ENCODE data around the gene RPRML. TPM values are rescaled to one million over a fixed set of nuclear protein-coding genes. Genes with fewer than 3 reads are reported as not detected.
A peak's percentile ranks its signal among the peaks of the same experiment; 100 is the strongest.

RPRML gene
- total and polyA plus RNA-seq, 3 experiments from 2014 or later: not detected

DNA sequence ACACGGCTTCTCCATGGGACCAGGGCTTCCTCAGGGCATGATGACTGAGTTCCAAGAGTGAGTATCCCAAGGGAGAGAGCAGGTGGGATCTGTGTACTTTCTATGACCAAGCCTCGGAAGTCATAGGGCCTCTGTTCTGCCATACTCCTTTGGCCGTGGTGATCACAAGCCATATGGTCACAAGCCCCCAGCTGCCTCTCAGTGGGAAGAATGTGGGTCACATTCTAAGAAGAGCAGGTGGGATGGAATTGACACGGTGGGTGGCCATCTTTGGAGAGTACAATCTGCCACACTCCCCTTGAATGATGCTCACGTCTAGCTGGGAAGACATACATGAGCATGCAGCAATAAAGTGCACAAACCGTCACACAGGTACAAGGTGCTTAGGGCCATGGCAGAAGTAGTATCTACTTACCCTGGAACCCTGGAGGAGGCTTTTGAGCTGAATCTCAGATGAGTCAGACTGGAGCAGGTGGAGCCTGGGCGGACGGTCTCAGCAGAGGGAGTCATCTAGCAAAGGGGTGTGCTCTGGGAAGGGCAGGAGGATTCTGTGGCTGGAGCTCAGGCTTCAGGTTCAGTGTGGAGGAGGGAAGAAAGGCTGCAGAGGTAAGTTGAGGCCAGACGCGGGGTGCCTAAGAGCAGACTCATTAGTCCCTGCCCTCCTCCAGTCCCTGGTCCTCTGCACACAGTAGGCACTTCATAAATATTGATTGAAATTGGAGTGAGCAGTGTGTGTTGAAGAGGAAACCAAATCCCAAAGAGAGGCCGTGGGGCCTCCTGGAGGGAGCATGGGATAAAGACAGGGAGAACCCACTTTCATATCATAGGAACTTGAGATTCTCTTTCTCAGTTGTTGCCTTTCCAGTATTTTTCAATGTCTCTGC is 29.5 kb downstream of the RPRML start:
- H3K9me3 ChIP-seq (ENCODE audit: low read length): no peaks in the 10 kb centered on the region
- no peak overlapping the region for H3K4me3 ChIP-seq (ENCODE audit: low read length)
- Mint-ChIP-seq H3K36me3 (peaks cover 0 to 9% (median 0%) of the 10 kb centered on the region in 3 donors), H3K27ac (no peak overlapping the region), H3K4me3 (no peak overlapping the region), H3K27me3 (peaks cover 0 to 1% of the 10 kb centered on the region in 2 donors), H3K9me3 (no peaks in the 10 kb centered on the region), H3K4me1 (peaks cover 4 to 8% (median 7%) of the 10 kb centered on the region in 3 donors)
- H3K4me1 ChIP-seq (ENCODE audit: insufficient read depth, low read length): no peaks in the 10 kb centered on the region
- no peaks in the 10 kb centered on the region for H3K27me3 ChIP-seq (ENCODE audit: insufficient read depth, low read length, poor library complexity, severe bottlenecking)
- H3K27ac ChIP-seq (ENCODE audit: low read depth, low read length): no peak overlapping the region
- no peaks in the 10 kb centered on the region for H3K36me3 ChIP-seq (ENCODE audit: insufficient read depth, low read length)
- CTCF ChIA-PET: interaction anchor here (1.7 to 2.0 kb wide), 2 partner anchors 8 to 10 kb away, joined by 4 to 7 read pairs; no protein-coding TSS in a partner anchor
- DNase-seq: no peak
- POLR2A ChIA-PET: no interaction called here

DNA sequence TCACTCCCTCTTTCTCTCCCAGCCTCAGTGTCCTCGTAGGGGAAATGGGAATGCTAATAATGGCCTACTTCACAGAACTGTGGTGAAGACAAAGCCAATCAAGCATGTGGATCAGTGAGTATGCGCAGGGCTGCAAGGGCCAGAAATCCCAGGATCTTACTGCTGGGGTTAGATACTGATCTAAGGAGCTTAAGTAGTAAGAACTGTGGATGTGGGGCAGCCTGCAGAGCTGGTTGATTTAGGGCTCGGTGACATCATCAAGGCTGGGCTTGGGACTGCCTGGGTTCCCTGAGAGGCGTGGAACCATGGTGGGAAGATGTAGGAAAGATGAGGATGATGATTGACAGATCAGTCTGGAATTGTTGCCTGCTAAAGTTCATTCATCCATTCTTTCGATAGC is 30.5 kb downstream of the RPRML start:
- peaks cover 9 to 16% (median 15%) of the 10 kb centered on the region in 3 donors for H3K4me1 Mint-ChIP-seq
- no peaks in the 10 kb centered on the region for H3K27me3 ChIP-seq (ENCODE audit: insufficient read depth, low read length, poor library complexity, severe bottlenecking)
- H3K36me3 ChIP-seq (ENCODE audit: insufficient read depth, low read length): no peaks in the 10 kb centered on the region
- no peaks in the 10 kb centered on the region for H3K9me3 Mint-ChIP-seq
- CTCF ChIA-PET: interaction anchor here (1.7 to 2.0 kb wide), 2 partner anchors 7 to 9 kb away, joined by 4 to 7 read pairs; no protein-coding TSS in a partner anchor
- no peak for DNase-seq
- peaks cover 0 to 1% of the 10 kb centered on the region in 2 donors for H3K27me3 Mint-ChIP-seq
- peaks cover 0 to 9% (median 0%) of the 10 kb centered on the region in 3 donors for H3K36me3 Mint-ChIP-seq
- H3K27ac Mint-ChIP-seq: peak overlapping the region in 1 of 8 donors; percentile 61
- no peak overlapping the region for H3K4me3 Mint-ChIP-seq
- H3K4me3 ChIP-seq (ENCODE audit: low read length): no peak overlapping the region
- H3K27ac ChIP-seq (ENCODE audit: low read depth, low read length): no peak overlapping the region
- POLR2A ChIA-PET: no interaction called here
- no peaks in the 10 kb centered on the region for H3K9me3 ChIP-seq (ENCODE audit: low read length)
- H3K4me1 ChIP-seq (ENCODE audit: insufficient read depth, low read length): peaks cover 8% of the 10 kb centered on the region

DNA sequence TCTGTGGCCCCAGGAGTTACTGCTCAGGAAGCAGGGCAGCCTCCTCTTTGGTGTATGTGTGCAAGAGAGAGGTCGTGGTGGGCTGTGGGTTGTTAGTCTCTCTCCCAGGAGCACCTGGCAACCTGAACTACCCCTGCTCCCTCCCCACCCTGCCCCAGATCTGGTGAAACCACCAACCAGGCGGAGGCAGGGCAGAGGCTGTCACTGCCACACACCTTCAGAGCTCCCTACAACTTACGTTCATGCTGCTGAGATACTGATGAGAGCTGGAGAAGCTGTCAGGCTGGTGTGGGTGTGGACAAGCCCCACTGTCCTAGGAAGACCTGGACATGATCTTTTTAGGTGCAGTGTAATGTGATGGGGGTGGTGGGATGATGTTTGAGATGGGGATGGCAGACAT is 31.8 kb downstream of the RPRML start:
- Histone ChIP-seq H3K4me1 (ENCODE audit: insufficient read depth, low read length) (peaks cover 12% of the 10 kb centered on the region), H3K27ac (ENCODE audit: low read depth, low read length) (no peak overlapping the region), H3K27me3 (ENCODE audit: insufficient read depth, low read length, poor library complexity, severe bottlenecking) (no peaks in the 10 kb centered on the region), H3K4me3 (ENCODE audit: low read length) (no peak overlapping the region), H3K9me3 (ENCODE audit: low read length) (no peaks in the 10 kb centered on the region), H3K36me3 (ENCODE audit: insufficient read depth, low read length) (no peaks in the 10 kb centered on the region)
- no peaks in the 10 kb centered on the region for H3K9me3 Mint-ChIP-seq
- H3K27ac Mint-ChIP-seq: no peak overlapping the region
- H3K4me3 Mint-ChIP-seq: no peak overlapping the region
- H3K36me3 Mint-ChIP-seq: peaks cover 0 to 11% (median 0%) of the 10 kb centered on the region in 3 donors
- no peaks in the 10 kb centered on the region for H3K27me3 Mint-ChIP-seq
- ChIA-PET POLR2A (no interaction called here), CTCF (no interaction called here)
- peaks cover 11 to 22% (median 18%) of the 10 kb centered on the region in 3 donors for H3K4me1 Mint-ChIP-seq
- no peak for DNase-seq

DNA sequence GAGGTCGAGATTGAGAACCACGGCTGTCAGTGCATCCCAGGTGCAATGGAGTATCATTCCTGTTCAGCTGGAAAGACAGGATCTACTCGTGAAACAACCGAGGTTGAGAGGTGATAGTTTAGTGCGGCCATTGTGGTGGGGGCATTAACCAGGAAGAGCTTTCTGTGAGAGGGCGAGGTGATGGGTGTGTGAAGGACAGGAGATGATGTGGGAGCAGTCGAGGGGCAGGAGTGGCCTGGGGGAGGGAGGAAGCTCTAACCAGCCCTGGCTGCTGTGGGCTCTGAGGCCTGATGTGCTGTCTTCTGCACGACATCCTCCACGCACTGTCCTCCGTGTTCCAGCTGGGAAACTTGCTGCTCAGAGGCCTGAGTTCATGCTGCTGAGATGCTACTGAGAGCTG is 34.1 kb downstream of the RPRML start:
- Mint-ChIP-seq H3K27me3 (no peaks in the 10 kb centered on the region), H3K36me3 (peaks cover under 1 to 27% (median 2%) of the 10 kb centered on the region in 3 donors), H3K27ac (peak overlapping the region in 2 of 8 donors; percentile 83 to 88), H3K4me3 (peak overlapping the region in 1 of 7 donors; percentile 81), H3K9me3 (no peaks in the 10 kb centered on the region), H3K4me1 (peaks cover 13 to 22% (median 18%) of the 10 kb centered on the region in 3 donors)
- POLR2A ChIA-PET: no interaction called here
- Histone ChIP-seq H3K9me3 (ENCODE audit: low read length) (no peaks in the 10 kb centered on the region), H3K27me3 (ENCODE audit: insufficient read depth, low read length, poor library complexity, severe bottlenecking) (no peaks in the 10 kb centered on the region), H3K4me1 (ENCODE audit: insufficient read depth, low read length) (peaks cover 12% of the 10 kb centered on the region), H3K4me3 (ENCODE audit: low read length) (no peak overlapping the region), H3K27ac (ENCODE audit: low read depth, low read length) (no peak overlapping the region), H3K36me3 (ENCODE audit: insufficient read depth, low read length) (peaks cover 7% of the 10 kb centered on the region)
- CTCF ChIA-PET: interaction anchor here (1.4 kb wide), 1 partner anchor 19 kb away, joined by 3 read pairs; no protein-coding TSS in a partner anchor
- DNase-seq: no peak

DNA sequence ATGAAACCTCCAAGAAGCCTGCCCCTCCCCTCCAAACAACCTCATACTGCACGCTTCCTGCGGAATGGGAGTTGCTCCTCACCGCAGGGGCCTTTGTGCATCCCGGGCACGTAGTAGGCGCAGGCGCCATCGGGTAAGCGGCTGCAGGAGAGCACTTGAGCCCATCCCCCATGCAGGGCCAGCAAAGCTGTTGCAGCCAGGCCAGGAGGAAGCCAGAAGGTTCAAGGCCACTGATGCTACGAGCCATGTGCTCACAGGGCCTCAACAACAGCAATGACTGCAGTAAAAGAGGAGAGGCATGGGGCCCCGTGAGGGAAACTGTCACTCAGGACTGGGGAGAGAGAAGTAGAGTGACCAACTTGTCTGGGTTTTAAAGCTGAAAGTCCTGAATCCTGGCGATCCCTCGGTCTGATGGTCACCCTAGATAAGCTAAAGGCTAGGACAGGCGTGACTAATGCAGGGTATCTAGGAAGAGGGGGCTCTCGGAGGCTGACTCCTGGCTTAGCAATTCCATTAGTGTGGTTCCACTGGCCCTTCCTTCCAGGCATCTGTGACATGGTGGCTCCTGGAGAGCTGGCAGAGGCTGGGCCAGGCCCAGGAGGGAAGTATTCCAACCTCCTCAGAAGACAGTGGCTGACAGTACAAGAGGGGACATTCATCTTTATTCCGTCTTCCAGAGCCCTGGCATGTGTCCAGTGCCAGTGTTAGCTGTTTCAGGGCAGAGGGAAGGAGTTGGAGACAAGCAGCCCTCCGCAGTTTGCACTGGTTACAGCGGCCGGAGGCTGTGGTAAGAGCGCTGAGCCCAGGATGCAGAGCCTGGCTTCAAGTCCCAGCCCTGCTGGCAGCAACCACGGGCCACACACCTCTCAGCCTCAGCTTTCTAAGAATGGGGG is 35.3 kb downstream of the RPRML start:
- H3K4me3 ChIP-seq (ENCODE audit: low read length): no peak overlapping the region
- Mint-ChIP-seq H3K36me3 (peaks cover 4 to 30% (median 5%) of the 10 kb centered on the region in 3 donors), H3K4me3 (peak overlapping the region in 1 of 7 donors; percentile 26), H3K4me1 (peaks cover 13 to 22% (median 18%) of the 10 kb centered on the region in 3 donors), H3K9me3 (no peaks in the 10 kb centered on the region), H3K27ac (peak overlapping the region in 6 of 8 donors; percentile 18 to 78 (median 60)), H3K27me3 (no peaks in the 10 kb centered on the region)
- no peak for DNase-seq
- no peaks in the 10 kb centered on the region for H3K9me3 ChIP-seq (ENCODE audit: low read length)
- CTCF ChIA-PET: interaction anchor here (1.0 to 1.4 kb wide), 2 partner anchors 20 to 108 kb away, joined by 3 to 4 read pairs; no protein-coding TSS in a partner anchor
- H3K27me3 ChIP-seq (ENCODE audit: insufficient read depth, low read length, poor library complexity, severe bottlenecking): no peaks in the 10 kb centered on the region
- peaks cover 16% of the 10 kb centered on the region for H3K36me3 ChIP-seq (ENCODE audit: insufficient read depth, low read length)
- POLR2A ChIA-PET: no interaction called here
- H3K27ac ChIP-seq (ENCODE audit: low read depth, low read length): no peak overlapping the region
- H3K4me1 ChIP-seq (ENCODE audit: insufficient read depth, low read length): peaks cover 12% of the 10 kb centered on the region

DNA sequence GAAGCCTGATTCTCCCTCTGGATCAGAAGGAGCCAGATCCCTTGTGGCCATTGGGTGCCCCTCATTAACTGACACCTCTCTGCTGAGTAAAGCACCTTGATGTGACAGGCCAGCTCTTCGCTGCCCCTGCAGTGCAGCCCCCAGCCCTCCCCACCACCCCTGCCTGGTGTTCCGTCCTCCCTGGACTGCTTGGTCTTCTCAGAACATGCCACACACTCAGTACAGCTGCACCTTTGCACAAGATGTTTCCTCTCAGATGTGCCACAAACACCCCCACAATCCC is 35.9 kb downstream of the RPRML start:
- ChIA-PET POLR2A (no interaction called here), CTCF (interaction anchor here (1.0 to 2.7 kb wide), 5 partner anchors 13 to 373 kb away, joined by 4 to 8 read pairs (median 6); no protein-coding TSS in a partner anchor)
- Histone ChIP-seq H3K27ac (ENCODE audit: low read depth, low read length) (no peak overlapping the region), H3K36me3 (ENCODE audit: insufficient read depth, low read length) (peaks cover 18% of the 10 kb centered on the region), H3K27me3 (ENCODE audit: insufficient read depth, low read length, poor library complexity, severe bottlenecking) (no peaks in the 10 kb centered on the region), H3K4me3 (ENCODE audit: low read length) (no peak overlapping the region), H3K9me3 (ENCODE audit: low read length) (no peaks in the 10 kb centered on the region), H3K4me1 (ENCODE audit: insufficient read depth, low read length) (peaks cover 12% of the 10 kb centered on the region)
- Mint-ChIP-seq H3K27me3 (no peaks in the 10 kb centered on the region), H3K4me1 (peaks cover 13 to 22% (median 18%) of the 10 kb centered on the region in 3 donors), H3K36me3 (peaks cover 4 to 36% (median 10%) of the 10 kb centered on the region in 3 donors), H3K27ac (peak overlapping the region in 5 of 8 donors; percentile 12 to 78 (median 52)), H3K4me3 (peak overlapping the region in 1 of 7 donors; percentile 26), H3K9me3 (no peaks in the 10 kb centered on the region)
- no peak for DNase-seq

DNA sequence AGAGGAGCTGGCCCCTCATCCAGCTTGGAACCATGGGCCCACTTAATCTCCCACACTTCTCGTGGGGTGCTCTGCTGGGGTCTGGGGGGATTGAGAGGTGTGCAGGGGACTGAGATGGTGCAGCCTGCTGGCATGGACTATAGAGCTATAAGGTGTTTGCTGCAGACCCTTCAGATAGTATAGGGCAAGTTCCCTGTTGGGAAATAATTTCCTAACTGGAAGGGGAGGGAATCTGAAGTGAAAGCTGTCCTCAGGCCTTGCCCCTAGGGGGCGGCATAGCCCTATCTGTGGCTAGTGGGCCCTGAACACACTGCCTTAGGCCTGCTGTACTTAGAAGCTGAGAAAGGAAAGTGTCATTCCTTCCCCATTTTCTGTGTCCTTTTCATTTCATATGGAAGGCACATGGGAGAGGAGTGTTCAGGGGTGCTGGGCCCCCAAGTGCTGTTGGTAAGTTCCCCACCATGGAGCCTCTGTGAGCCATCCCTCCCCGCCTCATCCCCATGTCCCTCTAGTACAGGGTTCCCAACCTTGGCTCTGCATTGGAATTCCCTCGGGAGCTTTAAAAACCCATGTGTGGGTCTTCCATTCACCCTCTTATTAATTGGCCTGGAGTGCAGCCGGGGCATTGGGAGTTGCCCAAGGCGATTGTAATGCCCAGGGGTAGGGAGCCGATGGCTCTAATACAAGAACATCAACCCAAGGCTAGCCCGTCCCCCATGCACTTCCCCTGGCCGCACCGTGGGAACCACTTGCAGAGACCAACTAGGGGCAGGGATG is 36.4 kb downstream of the RPRML start:
- Histone ChIP-seq H3K27me3 (ENCODE audit: insufficient read depth, low read length, poor library complexity, severe bottlenecking) (no peaks in the 10 kb centered on the region), H3K4me1 (ENCODE audit: insufficient read depth, low read length) (peaks cover 12% of the 10 kb centered on the region), H3K4me3 (ENCODE audit: low read length) (no peak overlapping the region), H3K9me3 (ENCODE audit: low read length) (no peaks in the 10 kb centered on the region), H3K27ac (ENCODE audit: low read depth, low read length) (no peak overlapping the region), H3K36me3 (ENCODE audit: insufficient read depth, low read length) (peaks cover 18% of the 10 kb centered on the region)
- POLR2A ChIA-PET: no interaction called here
- H3K9me3 Mint-ChIP-seq: no peaks in the 10 kb centered on the region
- H3K27ac Mint-ChIP-seq: peak overlapping the region in 4 of 8 donors; percentile 14 to 78 (median 66)
- peak; percentile 10 to 61 (median 21) for DNase-seq
- H3K4me1 Mint-ChIP-seq: peaks cover 13 to 22% (median 18%) of the 10 kb centered on the region in 3 donors
- no peaks in the 10 kb centered on the region for H3K27me3 Mint-ChIP-seq
- no peak overlapping the region for H3K4me3 Mint-ChIP-seq
- H3K36me3 Mint-ChIP-seq: peaks cover 4 to 40% (median 10%) of the 10 kb centered on the region in 3 donors
- CTCF ChIA-PET: interaction anchor here (1.0 to 2.7 kb wide), 9 partner anchors 12 to 667 kb away, joined by 3 to 9 read pairs (median 6); no protein-coding TSS in a partner anchor
